ENCODE measurements around the gene DENND4B.

DENND4B gene

DNA sequence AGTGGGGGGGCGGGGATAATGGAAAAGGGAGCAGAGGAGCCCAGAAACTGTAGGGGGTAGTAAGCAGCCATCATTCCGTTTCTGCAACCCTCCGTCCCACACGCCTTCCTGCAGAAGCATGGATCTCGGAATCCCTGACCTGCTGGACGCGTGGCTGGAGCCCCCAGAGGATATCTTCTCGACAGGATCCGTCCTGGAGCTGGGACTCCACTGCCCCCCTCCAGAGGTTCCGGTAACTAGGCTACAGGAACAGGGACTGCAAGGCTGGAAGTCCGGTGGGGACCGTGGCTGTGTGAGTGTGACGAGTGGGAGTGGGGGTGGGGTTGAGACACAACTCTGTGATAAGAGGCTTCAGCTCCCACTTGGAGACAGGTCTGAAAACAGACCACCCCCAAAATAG, 21.9 kb upstream of the DENND4B start:
- DNase-seq (ENCODE audit: low read depth): no peak

DNA sequence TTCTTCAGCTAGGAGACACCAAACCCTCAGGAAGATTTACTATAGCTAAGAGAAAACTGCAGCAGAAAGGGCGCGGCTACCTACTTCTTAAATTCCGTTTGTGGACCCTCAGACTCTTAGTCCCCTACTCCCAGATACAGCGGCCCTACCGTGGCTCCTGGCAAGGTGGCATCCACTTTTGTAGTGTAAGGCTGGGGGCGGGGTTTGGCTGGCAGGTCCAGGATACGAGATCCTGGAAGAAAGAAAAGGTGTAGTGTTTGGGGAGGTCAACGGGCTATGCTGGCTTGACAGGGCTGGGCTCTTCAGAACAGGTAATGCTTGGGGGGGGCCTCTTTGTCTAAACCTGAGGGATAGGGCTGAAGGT, 21.5 kb upstream of the DENND4B start:
- no peak for DNase-seq (ENCODE audit: low read depth)

- DNase-seq (ENCODE audit: low read depth): peak; percentile 70
Observed at GRCh38 chr1:153967107-153967999, 20.8 kb upstream of the DENND4B start, which contains the start of gene CREB3L4. TSS of gene CREB3L4 (plus strand) at chr1:153967902. CDS start at chr1:153968526, 624 bp downstream.

DNA sequence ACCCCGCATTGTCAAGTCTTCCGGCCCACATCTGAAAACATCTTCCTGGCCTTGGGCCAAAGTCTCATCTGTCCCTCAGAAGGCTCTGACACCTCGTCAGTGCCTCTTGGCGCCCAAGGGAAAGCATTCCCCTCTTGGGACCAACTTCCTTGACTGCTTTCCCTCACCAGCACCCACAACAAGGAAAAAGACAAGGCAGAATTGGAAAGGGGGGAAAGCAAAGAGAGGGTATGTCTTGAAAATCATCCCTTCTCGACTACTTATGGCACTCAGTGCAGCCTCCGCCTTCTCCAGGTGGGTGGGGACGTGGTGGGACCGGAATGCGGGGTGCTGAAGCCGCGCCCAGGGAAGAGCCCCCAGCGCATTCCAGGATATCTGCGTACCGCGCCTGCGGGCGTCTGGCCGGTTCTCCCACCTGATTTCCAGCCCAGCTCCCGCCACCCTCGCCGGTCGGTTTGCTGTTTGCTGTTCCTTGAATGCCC, 17.4 kb upstream of the DENND4B start:
- no peak for DNase-seq (ENCODE audit: low read depth)

DNA sequence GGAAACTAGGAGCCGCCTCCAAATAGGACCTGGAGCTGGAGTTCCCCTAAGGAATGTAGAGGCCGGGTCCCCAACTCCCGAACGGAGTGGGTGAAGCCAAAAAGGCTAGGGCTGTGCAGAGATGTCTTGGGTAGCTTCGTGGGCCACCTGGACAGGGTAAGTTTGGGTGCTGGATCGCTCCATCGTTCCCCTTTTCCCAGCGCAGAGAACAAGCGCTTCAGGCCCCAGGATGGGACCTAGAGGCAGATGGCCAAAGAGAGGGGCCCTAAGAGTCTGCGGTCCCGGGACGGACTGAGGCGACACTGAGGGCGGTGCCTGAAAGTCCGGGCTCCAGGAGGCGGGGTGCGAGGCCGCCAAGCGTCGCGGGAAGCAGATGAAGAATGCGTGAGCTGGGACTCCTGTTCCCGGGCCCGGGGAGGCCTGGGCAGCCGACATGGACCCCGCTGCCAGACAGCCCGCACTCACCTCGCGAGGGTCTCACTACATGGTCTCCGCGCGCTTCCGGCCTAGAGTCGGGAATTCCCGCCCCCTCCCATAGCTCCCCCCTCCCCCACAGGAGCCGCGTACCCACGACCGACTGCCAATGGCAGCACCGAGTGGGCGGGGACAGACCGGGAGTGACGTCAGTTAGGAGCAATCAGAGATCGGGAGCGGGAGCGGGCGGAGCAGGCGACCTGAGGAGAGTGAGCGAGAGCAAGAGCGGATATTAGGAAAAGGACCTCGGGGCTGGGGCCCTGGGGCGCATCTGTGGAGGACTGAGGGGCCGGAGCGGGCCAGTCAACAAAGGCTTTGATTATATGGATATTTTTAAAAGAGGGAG, 16.7 kb upstream of the DENND4B start, which contains the start of gene SLC39A1:
Gene SLC39A1, minus strand, starts transcription at position 508 of the 820 bp plus-strand sequence. CDS start 822 bp downstream, outside the sequence.
- DNase-seq (ENCODE audit: low read depth): peak; percentile 90

GRCh38 chr1:153962088-153963029, 15.8 kb upstream of the DENND4B start:
- DNase-seq (ENCODE audit: low read depth): no peak

DNA sequence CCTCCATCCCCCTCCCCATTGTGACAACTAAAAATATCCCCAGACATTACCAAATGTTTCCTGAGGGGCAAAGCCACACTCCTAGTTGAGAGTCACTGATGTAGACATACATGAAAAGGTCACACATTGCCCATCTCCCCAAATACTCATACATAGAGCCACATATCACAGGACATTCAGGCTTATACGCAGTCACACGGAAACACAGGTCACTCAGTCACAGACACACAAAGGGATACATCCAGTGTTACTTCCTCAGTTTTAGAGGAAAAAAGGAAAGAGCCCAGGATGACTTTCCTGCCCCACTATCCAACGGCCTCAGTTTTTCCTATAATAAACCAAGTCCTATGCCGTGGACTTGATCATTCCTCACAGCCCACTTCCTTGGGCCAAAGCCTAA, 14.9 kb upstream of the DENND4B start:
- DNase-seq (ENCODE audit: low read depth): no peak

GRCh38 chr1:153960206-153960605, 13.7 kb upstream of the DENND4B start:
- no peak for DNase-seq (ENCODE audit: low read depth)

DNA sequence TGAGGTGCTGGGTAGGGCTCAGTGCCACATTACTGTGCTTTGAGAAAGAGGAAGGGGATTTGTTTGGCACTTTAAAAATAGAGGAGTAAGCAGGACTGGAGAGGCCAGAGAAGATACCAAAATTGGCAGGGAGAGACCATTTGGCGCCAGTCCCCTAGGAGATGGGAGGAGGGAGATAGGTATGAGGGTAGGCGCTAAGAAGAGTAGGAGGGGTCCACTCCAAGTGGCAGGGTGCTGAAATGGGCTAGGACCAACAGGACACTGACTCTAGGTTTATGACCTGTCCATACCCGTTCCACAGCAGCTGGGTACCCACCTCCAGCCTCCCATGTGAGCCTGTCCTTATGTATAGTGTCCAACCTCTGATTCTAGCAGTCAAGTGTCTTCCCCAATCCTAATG, 12.9 kb upstream of the DENND4B start:
- DNase-seq (ENCODE audit: low read depth): no peak

DNA sequence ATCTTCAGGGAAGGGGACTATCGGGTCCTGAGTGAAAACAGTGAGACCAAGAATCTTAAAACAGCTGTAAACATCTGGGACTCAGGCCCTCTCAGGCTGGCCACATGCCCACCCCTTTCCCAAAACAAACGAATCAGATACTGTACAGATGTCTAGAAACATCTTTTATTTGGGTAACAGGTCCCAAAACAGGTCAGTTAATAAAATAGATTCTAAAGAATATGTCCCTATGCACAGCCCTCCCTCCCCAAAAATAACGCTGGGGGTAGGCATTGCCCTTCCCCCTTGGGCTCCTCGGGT, 12.4 kb upstream of the DENND4B start:
- no peak for DNase-seq (ENCODE audit: low read depth)

DNA sequence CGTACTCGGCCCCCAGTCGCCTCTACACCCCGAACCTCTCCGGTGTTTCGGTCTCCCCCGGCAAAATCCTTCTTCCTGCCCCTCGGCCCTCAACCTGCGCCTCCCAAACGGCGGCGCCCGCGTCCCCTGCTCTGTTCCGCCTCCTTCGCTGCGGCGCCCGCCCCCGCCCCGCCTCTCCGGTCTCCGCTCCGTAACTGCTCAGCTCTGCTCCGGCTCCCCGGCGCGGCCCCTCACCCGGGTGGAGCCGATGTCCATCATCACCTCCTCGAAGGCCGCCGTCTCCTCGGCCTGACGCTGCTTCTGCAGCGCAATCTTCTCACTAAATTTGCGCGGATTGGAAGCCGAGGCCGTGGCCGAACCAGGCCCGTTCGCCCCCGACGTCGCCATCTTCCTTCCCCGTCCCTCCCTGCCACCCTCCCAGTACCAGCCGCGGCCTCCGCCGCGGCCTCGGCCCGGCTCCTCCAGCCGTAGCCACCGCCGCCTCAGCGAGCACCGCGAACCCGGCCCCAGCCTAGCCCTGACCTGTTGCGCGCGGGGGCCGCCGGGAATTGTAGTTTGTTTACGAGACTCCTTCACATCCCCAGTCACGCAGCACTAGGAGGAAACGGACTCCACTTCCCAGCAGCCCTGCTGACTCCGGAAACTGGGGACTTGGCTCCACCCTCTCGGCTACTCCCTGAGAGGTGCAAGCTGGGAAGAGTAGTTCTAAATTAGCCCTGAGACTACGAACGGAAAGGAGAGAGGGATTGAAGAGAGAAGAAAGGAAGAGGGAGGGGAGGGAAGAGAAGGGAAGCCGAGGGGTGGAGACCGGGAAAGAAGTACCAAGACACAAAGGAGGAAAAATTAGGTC, 11.8 kb upstream of the DENND4B start, which contains the start of gene CRTC2:
Gene CRTC2, minus strand, starts transcription at position 502 of the 850 bp plus-strand sequence. Its CDS starts 115 bp downstream, at position 387.
- peak; percentile 95 for DNase-seq (ENCODE audit: low read depth)

- no peak for DNase-seq (ENCODE audit: low read depth)
Observed at GRCh38 chr1:153957744-153958110, 11.2 kb upstream of the DENND4B start.

- no peak for DNase-seq (ENCODE audit: low read depth)
Observed at GRCh38 chr1:153956997-153957715, 10.6 kb upstream of the DENND4B start.

DNA sequence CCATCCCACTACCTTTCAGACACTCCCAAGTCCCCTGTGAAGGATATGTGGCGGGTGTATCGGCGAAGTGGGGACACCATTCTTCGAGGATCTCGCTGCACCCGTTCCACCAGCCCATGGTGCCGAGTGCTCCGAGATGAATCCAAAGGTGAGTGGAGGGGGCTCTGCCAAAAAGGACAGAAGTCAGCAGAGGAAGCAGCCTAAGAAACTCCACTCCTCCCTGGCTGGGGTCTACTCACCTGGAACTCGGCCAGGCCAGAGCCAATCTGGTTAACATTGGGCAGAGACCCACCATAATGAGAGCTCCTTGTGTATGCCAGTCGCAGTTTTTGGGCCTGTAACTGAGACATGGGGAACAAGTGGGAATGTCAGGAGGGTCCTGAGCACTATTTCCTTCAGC, 8.3 kb upstream of the DENND4B start:
- DNase-seq (ENCODE audit: low read depth): no peak

GRCh38 chr1:153953859-153954365, 7.4 kb upstream of the DENND4B start:
- DNase-seq (ENCODE audit: low read depth): no peak

DNA sequence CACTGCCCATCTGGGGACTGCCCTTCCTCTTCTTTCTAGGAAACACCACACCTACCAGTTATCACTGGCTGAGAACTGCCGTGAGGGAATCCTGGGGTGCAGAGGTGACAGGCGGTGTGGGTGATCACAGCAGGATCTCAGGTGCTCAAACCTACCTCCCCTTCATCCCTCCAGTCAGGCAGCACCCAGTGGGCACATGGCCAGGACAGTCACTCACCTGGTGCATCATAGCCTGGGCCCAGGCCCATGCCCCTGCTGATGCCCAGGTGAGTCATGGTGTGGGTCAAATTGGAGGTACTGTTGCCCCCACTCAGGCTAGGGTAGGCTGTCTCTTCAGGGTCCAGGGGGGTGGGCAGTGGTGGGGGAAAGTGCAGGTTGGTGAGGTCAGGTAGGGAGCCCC, 5.3 kb upstream of the DENND4B start:
- no peak for DNase-seq (ENCODE audit: low read depth)

DNA sequence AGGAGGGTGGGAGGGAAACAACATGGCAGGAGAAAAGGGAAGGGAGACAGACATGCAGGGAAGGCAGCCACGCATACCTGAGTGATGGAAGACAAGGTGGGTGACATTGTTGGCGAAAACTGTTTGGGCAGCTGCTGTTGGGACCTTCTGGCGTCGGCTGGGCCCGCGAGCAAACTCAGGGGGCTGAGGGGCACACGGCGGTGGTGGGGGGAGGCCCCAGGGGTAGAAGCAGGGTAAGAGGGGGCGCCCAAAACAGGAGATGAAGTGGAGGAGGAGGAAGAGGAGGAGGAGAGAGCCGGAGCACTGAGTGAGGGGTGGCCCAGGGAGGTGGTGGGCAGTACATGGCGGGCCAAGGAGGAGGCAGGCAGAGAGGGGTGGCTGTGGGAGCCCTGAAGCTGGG, 4.7 kb upstream of the DENND4B start:
- DNase-seq (ENCODE audit: low read depth): no peak

GRCh38 chr1:153945795-153946621, 510 bp downstream of the DENND4B start:
- DNase-seq (ENCODE audit: low read depth): peak; percentile 57

Data from stimulated activated CD8-positive, alpha-beta memory T cell treated with anti-CD3 and anti-CD28 coated beads, Interleukin-4, amount 100 ng/mL, for 24 hours (primary cell).